K562 (cell line): ENCODE data around the gene TSTD2. TPM values are rescaled to one million over a fixed set of nuclear protein-coding genes. Genes with fewer than 3 reads are reported as not detected.

Experiments used
- KAT2B ChIP-seq: IDR thresholded peaks from one replicate; pipeline ENCODE4 v1.6.1; 2012; ENCODE audit warnings: low read depth, mild to moderate bottlenecking, control low read depth, inconsistent platforms, low read length, moderate library complexity
- KHSRP ChIP-seq: fragments of 450-650 bp; IDR thresholded peaks from 2 replicates; pipeline ENCODE4 v1.6.1; 2017
- NCOA2 ChIP-seq, 2 experiments: fragments of 450-650 bp; IDR thresholded peaks; 2 replicates each; pipeline ENCODE4 v1.6.1; 2018; ENCODE audit warnings: mild to moderate bottlenecking in 2 of 2, moderate library complexity in 1 of 2; ENCODE audit not compliant: partially characterized antibody in 2 of 2
- TAL1 ChIP-seq: fragments of 450-650 bp; IDR thresholded peaks from 2 replicates; pipeline ENCODE4 v1.6.1; 2016; ENCODE audit warnings: mild to moderate bottlenecking
- ZBTB40 ChIP-seq, 2 experiments: fragments of 450-650 bp in 1 of 2; sonication (generic) in 1 of 2; formaldehyde crosslinking in 1 of 2; IDR thresholded peaks; 2 replicates each; pipeline versions ENCODE4 v1.7.1 to v1.9.0; 2016 to 2022; ENCODE audit warnings: inconsistent platforms in 1 of 2, mild to moderate bottlenecking in 1 of 2, missing genetic modification reagents in 1 of 2
- ZC3H8 ChIP-seq: fragments of 450-650 bp; IDR thresholded peaks from 2 replicates; pipeline ENCODE4 v1.6.1; 2017
- ZNF282 ChIP-seq: sonication (generic); formaldehyde crosslinking; IDR thresholded peaks from 2 replicates; pipeline ENCODE4 v1.8.1; 2023; ENCODE audit warnings: missing genetic modification reagents
- ZNF644 ChIP-seq: fragments of 200-800 bp; sonication (Bioruptor generic); IDR thresholded peaks from 2 replicates; pipeline ENCODE4 v1.6.1; 2016; ENCODE audit warnings: low read depth, missing genetic modification characterization, missing compliant biosample characterization
- ZNF79 ChIP-seq: fragments of 250-450 bp; sonication (Bioruptor Pico); IDR thresholded peaks from 2 replicates; pipeline ENCODE4 v1.4.0; 2020; ENCODE audit warnings: low read depth, mild to moderate bottlenecking, moderate library complexity
- polyA plus RNA-seq, 8 experiments: library from polyadenylated mRNA; depleted of rRNA in 4 of 8; stranded (reverse) in 5 of 8; unstranded in 3 of 8; fragments of >200 nt; fragmentation: Nextera tagmentation in 2 of 8; fragmentation: Illumina TruSeq in 1 of 8; extraction: Ambion mirVana in 2 of 8; extraction: Trizol in 1 of 8; gene quantifications; 2 replicates each; pipeline versions ENCODE4 v1.2.1 to v1.2.3, GENCODE V29; 2011 to 2014; ENCODE audit warnings: inconsistent platforms in 1 of 8, missing spikeins in 1 of 8
- total RNA-seq, 7 experiments: library from RNA; depleted of rRNA in 6 of 7; stranded (reverse); fragments of >200 nt in 6 of 7; fragmentation: Illumina TruSeq in 2 of 7; extraction: Trizol in 2 of 7; gene quantifications; 2 replicates each; pipeline versions ENCODE4 v1.2.1 to v1.2.3, GENCODE V29; 2011 to 2021; ENCODE audit warnings: low replicate concordance in 1 of 7
- TF ChIP-seq, protein P1 (sequence below), 3 experiments: fragments of 200-800 bp in 1 of 3; fragments of 250-450 bp in 1 of 3; fragments of 450-650 bp in 1 of 3; sonication (Bioruptor Pico) in 1 of 3; sonication (Bioruptor generic) in 1 of 3; formaldehyde crosslinking in 1 of 3; IDR thresholded peaks; 2 replicates each; pipeline versions ENCODE4 v1.6.1 to v1.8.0; 2016 to 2022; ENCODE audit warnings: mild to moderate bottlenecking in 2 of 3, missing genetic modification characterization in 2 of 3, missing compliant biosample characterization in 1 of 3, moderate library complexity in 1 of 3
- TF ChIP-seq, protein P2 (sequence below): sonication (generic); formaldehyde crosslinking; IDR thresholded peaks from 2 replicates; pipeline ENCODE4 v1.9.0; 2022; ENCODE audit warnings: mild to moderate bottlenecking, missing genetic modification reagents
- TF ChIP-seq, protein P3 (sequence below): sonication (generic); formaldehyde crosslinking; IDR thresholded peaks from 2 replicates; pipeline ENCODE4 v1.8.1; 2022; ENCODE audit warnings: missing genetic modification reagents

TSTD2 gene
- total and polyA plus RNA-seq, 9 of the 15 experiments (the other 6 are each of a cell fraction or from before 2014, with no cell fraction given), result 10.1 to 36.7 (median 19.0) TPM

DNA sequence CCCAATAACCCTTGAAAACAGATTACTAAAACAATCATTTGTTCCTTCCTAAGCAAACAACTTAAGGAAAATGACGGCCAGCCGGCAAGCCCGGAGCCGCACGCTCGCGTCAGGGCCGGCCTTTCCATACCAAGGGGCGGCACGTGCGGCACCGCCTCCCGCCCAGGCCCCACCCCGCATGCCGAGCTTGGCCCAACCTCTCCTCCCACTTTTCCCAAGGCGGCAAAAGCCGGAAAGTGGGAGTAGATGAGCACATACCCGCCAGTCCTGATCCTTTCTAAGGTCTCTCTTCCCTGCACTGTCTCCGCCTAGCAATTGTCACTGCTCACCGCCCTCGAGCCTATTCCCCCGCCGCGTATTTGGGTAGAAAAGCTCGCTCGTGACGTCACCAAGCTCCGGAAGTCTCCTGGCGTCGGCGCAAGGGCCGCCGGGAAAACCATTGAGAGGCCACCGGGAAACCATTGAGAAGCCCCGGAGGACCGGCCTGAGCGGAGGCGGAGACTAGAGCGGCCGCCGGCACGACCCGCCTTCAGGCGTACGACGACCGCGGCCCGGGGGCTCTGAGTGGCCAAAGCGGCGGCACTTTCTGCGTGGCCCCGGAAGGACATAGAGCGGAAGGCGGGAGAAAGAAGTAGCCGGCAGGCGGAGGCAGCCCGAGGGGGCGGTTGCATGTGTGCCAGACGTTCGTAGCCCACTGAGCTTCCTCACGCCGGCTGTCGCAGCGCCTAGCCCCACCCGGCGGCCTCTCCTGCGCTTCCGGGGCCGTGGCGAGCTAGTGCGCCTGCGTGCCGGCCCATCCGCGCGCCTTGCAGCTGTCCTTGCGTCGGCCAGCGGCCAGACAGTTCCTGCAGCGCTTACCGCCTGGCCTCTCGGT, at the start of gene TSTD2, which contains the start of gene NCBP1 (continued):
- TF ChIP-seq, protein P1, sequence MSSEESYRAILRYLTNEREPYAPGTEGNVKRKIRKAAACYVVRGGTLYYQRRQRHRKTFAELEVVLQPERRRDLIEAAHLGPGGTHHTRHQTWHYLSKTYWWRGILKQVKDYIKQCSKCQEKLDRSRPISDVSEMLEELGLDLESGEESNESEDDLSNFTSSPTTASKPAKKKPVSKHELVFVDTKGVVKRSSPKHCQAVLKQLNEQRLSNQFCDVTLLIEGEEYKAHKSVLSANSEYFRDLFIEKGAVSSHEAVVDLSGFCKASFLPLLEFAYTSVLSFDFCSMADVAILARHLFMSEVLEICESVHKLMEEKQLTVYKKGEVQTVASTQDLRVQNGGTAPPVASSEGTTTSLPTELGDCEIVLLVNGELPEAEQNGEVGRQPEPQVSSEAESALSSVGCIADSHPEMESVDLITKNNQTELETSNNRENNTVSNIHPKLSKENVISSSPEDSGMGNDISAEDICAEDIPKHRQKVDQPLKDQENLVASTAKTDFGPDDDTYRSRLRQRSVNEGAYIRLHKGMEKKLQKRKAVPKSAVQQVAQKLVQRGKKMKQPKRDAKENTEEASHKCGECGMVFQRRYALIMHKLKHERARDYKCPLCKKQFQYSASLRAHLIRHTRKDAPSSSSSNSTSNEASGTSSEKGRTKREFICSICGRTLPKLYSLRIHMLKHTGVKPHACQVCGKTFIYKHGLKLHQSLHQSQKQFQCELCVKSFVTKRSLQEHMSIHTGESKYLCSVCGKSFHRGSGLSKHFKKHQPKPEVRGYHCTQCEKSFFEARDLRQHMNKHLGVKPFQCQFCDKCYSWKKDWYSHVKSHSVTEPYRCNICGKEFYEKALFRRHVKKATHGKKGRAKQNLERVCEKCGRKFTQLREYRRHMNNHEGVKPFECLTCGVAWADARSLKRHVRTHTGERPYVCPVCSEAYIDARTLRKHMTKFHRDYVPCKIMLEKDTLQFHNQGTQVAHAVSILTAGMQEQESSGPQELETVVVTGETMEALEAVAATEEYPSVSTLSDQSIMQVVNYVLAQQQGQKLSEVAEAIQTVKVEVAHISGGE (CRISPR knock-in tag; IDR thresholded peaks at IDR 0.05), result peak in 1 of 3 experiments; percentile 60; a peak in 2 of 6 replicates
- TF ChIP-seq ZC3H8, result no peak
- TF ChIP-seq, protein P2, sequence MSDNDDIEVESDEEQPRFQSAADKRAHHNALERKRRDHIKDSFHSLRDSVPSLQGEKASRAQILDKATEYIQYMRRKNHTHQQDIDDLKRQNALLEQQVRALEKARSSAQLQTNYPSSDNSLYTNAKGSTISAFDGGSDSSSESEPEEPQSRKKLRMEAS (CRISPR knock-in tag), result peak; percentile 99
- TF ChIP-seq ZNF644 (tag), result 0 out of 2 replicates have a peak, but pooled peaks have one; percentile 12
- no peak for TF ChIP-seq NCOA2 (IDR thresholded peaks at IDR 0.05; ENCODE audit: partially characterized antibody in 2 of 2)
- TF ChIP-seq, protein P3, sequence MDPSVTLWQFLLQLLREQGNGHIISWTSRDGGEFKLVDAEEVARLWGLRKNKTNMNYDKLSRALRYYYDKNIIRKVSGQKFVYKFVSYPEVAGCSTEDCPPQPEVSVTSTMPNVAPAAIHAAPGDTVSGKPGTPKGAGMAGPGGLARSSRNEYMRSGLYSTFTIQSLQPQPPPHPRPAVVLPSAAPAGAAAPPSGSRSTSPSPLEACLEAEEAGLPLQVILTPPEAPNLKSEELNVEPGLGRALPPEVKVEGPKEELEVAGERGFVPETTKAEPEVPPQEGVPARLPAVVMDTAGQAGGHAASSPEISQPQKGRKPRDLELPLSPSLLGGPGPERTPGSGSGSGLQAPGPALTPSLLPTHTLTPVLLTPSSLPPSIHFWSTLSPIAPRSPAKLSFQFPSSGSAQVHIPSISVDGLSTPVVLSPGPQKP, result no peak
- TF ChIP-seq KHSRP, result peak; percentile 95
- TF ChIP-seq ZBTB40 (IDR thresholded peaks at IDR 0.05), result peak; percentile 96
- TF ChIP-seq ZBTB40 (CRISPR knock-in tag; IDR thresholded peaks at IDR 0.05), result peak; percentile 55; the same call in 1 of the 2 replicates
- TF ChIP-seq TAL1, result no peak; the same call in 1 of the 2 replicates
- no peak for TF ChIP-seq ZNF79 (CRISPR knock-in tag)
- TF ChIP-seq KAT2B, result no peak
- TF ChIP-seq ZNF282 (CRISPR knock-in tag), result no peak
